NCI-H2196 (cell line): ENCODE results near the gene IFNL1.
"Not testable (repeated sequence)": the region's sequence is repeated elsewhere in the genome, so short reads cannot be mapped to it uniquely, and the experiment has no call there.

ENCODE experiments used
- DNase-seq: peaks from one replicate; lab custom pipeline; 2025; ENCODE audit not compliant: unreplicated experiment; lab: John Stamatoyannopoulos, UW

The IFNL1 gene

DNA sequence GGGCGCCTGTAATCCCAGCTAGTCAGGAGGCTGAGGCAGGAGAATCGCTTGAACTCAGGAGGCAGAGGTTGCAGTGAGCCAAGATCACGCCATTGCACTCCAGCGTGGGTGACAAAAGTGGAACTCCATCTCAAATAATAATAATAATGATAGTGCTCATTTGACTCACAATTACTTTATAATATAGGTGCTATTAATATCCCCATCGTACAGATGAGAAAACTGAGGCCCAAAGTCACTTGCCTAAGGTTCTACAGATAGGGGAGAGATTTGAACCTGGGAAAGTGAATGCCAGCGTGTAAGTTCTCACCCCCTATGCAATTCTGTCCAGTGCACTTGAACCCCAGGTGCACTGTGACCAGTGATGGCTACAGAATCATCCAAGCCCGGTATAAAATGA, 33.7 kb downstream of the IFNL1 start:
- DNase-seq: no peak

GRCh38 chr19:39332293-39332692, 36.1 kb downstream of the IFNL1 start:
- DNase-seq: no peak

- DNase-seq: not testable (repeated sequence)
Observed at GRCh38 chr19:39332738-39333137, 36.5 kb downstream of the IFNL1 start.

DNA sequence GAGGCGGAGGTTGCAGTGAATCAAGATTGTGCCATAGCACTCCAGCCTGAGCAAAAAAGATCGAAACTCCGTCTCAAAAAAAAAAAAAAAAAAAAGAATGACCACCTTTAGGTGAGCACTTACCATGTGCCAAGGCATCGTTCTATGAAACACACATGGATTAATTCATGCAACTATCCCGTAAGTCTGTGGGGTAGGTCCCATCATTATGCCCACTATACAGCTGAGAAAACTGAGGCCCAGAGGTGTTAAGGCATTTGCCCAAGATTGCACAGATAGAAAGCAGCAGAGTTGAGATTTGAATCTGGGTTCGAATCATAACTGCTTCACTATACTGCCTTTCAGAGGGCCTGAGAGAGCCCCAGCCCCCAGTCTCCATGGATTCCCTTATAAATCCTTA, 37.3 kb downstream of the IFNL1 start:
- DNase-seq: no peak

GRCh38 chr19:39334444-39334976, 38.3 kb downstream of the IFNL1 start:
- no peak for DNase-seq

GRCh38 chr19:39335168-39335548, 39.0 kb downstream of the IFNL1 start:
- DNase-seq: no peak

DNA sequence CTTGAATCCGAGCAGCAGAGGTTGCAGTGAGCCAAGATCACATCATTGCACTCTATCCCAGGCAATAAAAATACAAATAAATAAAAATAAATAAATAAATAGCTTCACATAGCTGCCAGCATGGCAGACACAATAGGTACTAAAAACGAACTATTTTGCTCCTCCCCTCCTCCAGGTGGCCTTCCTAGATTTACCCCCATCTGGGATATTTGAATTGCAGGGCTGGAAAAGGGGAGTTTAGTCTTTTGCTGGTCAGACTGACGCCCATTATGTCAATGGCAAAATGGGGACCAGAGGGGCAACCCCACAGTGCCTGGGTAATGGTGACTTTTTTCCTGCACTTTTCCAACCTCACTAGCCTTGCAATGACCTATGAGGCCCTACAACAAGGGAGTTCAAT, 40.3 kb downstream of the IFNL1 start:
- no peak for DNase-seq

GRCh38 chr19:39339674-39340073, 43.5 kb downstream of the IFNL1 start:
- DNase-seq: no peak

DNA sequence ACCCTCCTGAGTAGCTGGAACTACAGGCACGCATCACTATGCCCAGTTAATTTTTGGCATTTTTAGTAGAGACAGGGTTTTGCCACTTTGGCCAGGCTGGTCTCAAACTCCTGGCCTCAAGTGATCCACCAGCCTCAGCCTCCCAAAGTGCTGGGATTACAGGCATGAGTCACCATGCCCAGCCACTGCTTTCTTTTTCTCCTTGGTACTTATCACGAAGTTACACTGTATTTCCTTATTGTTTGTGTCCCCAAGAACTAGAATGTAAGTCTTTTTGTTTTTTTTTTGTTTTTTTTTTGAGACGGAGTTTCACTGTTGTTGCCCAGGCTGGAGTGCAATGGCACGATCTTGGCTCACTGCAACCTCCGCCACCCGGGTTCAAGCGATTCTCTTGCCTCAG, 43.9 kb downstream of the IFNL1 start:
- DNase-seq: not testable (repeated sequence)

DNA sequence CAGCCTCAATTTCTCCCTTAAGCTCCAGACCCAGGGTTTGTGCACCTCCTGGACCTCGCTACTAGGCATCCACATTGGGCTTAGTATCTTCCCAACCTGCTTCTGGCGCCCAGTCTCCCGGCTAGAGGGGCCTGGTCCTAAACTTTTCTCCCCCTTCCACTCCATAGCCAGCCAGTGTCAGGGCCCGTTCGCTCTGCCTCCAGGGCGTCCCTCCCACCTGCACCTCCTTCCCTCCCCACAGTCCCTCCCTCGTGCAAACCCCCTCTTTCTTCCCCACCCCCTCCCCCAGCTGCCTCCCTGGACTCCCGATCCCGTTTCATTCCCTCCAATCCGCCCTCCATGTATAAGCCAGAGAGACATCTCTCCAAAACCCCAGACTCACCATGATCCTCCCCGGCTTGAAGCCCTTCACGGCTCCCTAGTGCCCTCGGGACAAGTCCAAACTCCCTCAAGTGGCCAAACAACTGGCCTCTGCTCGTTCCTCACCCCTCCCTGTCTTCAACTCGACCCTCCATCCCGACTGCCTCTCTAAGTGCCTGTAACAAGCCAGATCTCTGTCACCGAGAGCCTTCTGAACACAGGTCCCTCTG, 45.0 kb downstream of the IFNL1 start:
- DNase-seq: no peak

- DNase-seq: peak; percentile 99
Observed at GRCh38 chr19:39341719-39342604, 45.8 kb downstream of the IFNL1 start, which contains the start of gene SAMD4B. Gene SAMD4B, plus strand, starts transcription at chr19:39342421. Its CDS starts 14,473 bp downstream, at chr19:39356894.

GRCh38 chr19:39342647-39343305, 46.6 kb downstream of the IFNL1 start:
- DNase-seq: no peak

DNA sequence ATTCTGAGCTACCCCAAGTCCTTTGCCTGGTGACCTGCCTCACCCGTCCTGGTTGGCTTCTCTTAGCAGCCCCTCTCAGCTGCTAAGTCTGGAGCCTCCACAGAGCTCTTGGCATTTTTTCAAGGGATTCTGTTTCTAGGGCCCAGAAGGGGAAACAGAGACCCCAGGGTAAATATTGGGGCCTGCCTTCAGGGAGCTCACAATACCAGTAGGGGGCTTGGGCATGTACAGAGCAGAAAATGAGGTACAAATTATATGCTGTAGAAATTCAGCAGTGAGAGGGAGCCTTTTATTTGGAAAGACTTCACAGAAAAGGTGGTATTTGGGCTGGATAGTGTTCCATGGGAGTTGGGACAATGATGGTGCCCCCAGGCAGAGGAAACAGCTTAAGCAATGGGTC, 49.7 kb downstream of the IFNL1 start:
- no peak for DNase-seq

DNA sequence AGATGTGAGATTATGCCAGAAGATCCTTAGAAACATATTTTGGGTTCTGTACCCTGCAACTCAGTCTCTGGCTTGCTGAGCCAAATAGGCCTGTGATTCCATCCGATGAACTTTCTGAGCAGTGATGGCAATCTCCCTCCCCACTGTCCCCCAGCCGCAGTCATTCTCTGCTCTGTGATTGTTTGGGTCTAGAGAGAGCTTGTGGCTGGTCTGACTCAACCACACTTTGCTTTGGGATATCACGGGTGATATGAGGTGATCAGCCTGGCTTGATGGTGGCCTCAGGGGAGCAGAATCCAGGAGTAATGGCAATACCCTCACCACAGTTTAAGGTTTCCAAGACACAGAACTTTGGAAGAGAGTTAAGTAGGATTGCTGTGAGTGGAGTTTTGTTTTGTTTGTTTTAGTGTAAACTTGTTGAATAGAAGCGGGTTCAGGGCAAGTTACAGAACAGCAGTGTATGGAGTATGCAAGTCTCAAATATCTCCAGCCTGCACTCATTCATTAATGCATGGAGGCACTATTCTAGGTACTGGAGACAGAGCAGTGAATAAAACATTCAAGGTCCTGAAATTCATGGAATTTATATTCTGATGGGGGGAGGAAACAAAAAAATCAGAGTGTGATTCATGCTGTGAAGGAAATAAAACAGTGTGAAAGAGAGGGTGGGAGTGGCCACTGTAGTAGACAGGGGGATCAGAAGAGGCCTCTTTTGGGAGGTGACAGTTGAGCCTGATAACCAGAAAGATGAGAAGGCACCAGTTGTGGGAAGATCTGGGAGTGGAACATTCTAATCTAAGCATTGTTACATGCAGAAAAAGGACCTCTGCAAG, 51.3 kb downstream of the IFNL1 start:
- no peak for DNase-seq
